LNCAP (cell line): ENCODE measurements around the gene PREX1.

Source experiments
- TF ChIP-seq, protein P1 (sequence below): fragments of 450-650 bp; IDR thresholded peaks from 2 replicates; pipeline ENCODE4 v1.5.1; 2017; ENCODE audit warnings: mild to moderate bottlenecking

The PREX1 gene

GRCh38 chr20:48808382-48809034 lies 19.3 kb downstream of the PREX1 start:
- TF ChIP-seq, protein P1, sequence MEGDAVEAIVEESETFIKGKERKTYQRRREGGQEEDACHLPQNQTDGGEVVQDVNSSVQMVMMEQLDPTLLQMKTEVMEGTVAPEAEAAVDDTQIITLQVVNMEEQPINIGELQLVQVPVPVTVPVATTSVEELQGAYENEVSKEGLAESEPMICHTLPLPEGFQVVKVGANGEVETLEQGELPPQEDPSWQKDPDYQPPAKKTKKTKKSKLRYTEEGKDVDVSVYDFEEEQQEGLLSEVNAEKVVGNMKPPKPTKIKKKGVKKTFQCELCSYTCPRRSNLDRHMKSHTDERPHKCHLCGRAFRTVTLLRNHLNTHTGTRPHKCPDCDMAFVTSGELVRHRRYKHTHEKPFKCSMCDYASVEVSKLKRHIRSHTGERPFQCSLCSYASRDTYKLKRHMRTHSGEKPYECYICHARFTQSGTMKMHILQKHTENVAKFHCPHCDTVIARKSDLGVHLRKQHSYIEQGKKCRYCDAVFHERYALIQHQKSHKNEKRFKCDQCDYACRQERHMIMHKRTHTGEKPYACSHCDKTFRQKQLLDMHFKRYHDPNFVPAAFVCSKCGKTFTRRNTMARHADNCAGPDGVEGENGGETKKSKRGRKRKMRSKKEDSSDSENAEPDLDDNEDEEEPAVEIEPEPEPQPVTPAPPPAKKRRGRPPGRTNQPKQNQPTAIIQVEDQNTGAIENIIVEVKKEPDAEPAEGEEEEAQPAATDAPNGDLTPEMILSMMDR, result no peak

DNA sequence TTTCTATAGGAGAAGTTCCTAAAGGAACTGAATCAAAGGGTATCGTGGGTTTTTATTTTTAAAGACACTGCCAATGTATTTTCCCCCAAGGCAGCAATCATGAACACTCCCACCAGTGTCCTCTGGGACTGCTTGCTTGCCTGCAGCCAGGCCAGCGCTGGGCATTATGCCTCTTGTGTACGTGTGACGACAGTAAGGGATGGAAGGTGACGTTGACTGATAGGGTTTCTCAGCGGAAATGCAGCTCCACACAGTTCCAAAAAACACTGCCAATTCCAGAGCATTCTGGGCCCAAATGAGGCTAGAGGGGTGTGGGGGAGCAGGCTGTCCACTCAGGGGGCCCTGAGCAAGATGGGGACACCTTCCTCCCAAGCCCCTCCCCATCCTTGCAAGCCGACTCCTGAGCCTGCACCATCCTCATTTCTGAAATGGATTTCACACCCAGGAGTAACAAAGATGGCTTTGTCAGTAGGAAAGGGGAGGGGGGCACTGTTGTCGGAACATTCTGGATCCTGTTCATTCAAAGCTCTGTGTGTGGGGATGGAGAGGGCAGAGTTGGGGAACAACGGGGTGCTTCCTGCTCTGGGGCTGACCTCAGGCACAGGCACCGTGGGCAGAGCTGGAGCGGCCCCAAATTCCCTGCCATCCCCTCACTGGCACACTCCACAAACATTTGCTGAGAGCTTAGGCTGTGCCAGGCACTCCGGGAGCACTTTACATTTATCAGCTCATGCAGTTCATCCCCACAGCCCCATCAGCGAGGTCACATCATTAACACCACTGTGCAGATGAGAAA lies 20.0 kb downstream of the PREX1 start:
- TF ChIP-seq, protein P1, result no peak

DNA sequence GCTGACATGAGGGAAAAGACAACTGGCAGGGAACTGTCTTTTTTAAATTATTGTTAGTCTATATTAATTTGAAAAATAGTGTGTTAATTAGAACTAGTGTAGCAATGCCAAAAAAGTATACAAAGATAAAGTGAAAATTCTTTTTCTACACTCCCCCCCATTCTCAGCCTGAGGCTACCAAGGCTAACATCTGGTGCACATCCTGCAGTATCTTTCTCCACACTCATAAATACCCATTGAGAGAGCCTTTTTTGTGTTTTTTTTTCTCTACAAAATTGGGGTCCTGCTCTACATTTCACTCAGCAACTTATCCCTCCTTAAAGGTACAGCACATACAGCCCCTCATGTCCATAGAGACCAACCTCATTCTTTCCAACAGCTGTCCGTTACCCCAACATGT lies 20.7 kb downstream of the PREX1 start:
- TF ChIP-seq, protein P1, result no peak

DNA sequence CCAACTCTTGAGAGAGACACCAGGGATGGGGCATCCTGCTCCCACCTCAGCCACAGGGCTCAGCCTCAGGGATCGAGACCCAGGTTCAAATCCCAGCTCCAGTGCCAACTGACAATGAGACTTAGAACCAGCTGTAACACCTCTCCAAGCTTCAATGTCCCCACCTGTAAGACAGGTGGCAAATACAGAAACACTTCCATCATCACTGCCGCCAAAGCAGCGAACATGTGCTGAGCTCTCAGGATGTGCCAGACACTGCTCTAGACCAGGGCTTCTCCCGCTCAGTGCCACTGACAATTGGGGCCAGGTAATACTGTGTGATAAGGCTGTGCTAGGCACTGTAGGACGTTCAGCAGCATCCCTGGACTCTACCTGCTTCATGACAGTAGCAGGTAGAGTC lies 22.1 kb downstream of the PREX1 start:
- TF ChIP-seq, protein P1, result no peak

- TF ChIP-seq, protein P1, result no peak
Observed at GRCh38 chr20:48805286-48805685, 22.5 kb downstream of the PREX1 start.

- TF ChIP-seq, protein P1, result no peak
Observed at GRCh38 chr20:48804300-48804980, 23.4 kb downstream of the PREX1 start.

DNA sequence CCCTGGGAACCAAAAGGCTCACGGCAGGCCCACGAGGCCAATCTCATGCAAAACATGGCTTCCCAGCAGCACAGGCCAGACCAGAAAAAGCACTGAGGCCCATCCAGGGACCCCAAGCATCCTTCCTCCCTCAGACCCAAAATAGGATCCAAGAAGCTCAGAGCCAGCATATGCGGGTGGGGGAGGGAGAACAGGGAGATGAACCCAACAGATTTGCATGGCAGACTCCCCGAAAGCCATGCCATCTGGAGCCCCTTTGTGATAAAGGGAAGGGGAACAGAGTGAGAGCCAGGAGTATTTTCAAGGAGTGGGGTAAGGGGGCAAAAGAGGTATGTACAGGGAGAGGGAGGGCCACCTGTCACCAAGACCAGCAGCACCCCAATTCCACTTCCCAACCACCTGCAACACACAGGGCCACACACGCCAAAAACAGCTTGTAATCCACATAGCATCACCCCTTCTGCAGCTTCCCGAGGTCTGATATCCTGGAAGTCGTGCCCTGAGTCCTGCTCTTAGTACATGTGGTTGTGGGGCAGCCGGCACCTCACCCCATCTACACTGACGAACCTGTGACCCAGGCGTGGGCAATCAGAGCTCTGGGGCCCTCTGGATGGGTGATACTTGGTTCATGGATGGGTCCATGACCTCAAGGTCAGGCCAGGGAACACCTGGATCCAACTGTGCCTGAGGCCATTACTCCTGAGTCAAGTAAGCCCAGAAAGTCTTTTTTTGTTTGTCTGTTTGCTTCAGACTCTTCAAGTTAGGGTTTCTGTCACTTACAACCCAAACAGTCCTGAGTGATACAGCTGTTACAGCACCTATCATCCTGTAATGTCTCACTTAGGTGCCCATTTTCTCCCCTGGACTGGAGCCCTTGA lies 24.4 kb downstream of the PREX1 start:
- TF ChIP-seq, protein P1, result no peak
